DND-41 (cell line): Measurements from ENCODE around the gene SPEF2.

Experiments used
- CTCF ChIP-seq: IDR thresholded peaks from 2 replicates; pipeline ENCODE4 v1.5.1; 2012; ENCODE audit warnings: borderline replicate concordance, low read length, moderate library complexity, mild to moderate bottlenecking; ENCODE audit not compliant: poor library complexity, severe bottlenecking; ENCODE audit errors: extremely low read depth
- EZH2 ChIP-seq: IDR thresholded peaks from 3 replicates; pipeline ENCODE4 v1.6.1; 2012; ENCODE audit warnings: borderline replicate concordance, low read depth, mild to moderate bottlenecking, moderate library complexity, low read length, inconsistent platforms; ENCODE audit not compliant: severe bottlenecking

- TF ChIP-seq CTCF (no peak), EZH2 (no peak)
Observed at GRCh38 chr5:35862126-35862525, 244.5 kb downstream of the SPEF2 start.
